IPS-18c (cell line): ENCODE data around the gene CCDC85A.
A peak's percentile ranks its signal among the peaks of the same experiment; 100 is the strongest.

Experiments used
- H3K4me3 ChIP-seq: 2 replicates; pipeline ENCODE4 v1.7.0; 2013; ENCODE audit warnings: low read depth, mild to moderate bottlenecking, low read length, moderate library complexity; ENCODE audit not compliant: insufficient read depth
- H3K9me3 ChIP-seq: one replicate; pipeline ENCODE4 v1.6.1; 2013; ENCODE audit warnings: mild to moderate bottlenecking, low read length, moderate library complexity; ENCODE audit not compliant: control insufficient read depth, insufficient read depth

The CCDC85A gene

GRCh38 chr2:56185101-56185581 is 1.4 kb downstream of the CCDC85A start:
- H3K9me3 ChIP-seq, result no peaks in the 10 kb centered on the region
- H3K4me3 ChIP-seq, result peak overlapping the region; percentile 61

- H3K9me3 ChIP-seq, result no peaks in the 10 kb centered on the region
- H3K4me3 ChIP-seq, result peak overlapping the region; percentile 61
These were observed 1.8 kb downstream of the CCDC85A start for GRCh38 chr2:56185582-56186046.

- H3K9me3 ChIP-seq, result no peaks in the 10 kb centered on the region
- no peak overlapping the region for H3K4me3 ChIP-seq
These were observed 7.8 kb downstream of the CCDC85A start for GRCh38 chr2:56191617-56192016.

GRCh38 chr2:56192664-56193305 is 9.0 kb downstream of the CCDC85A start:
- Histone ChIP-seq H3K9me3 (no peaks in the 10 kb centered on the region), H3K4me3 (no peak overlapping the region)

- Histone ChIP-seq H3K4me3 (no peak overlapping the region), H3K9me3 (no peaks in the 10 kb centered on the region)
These were observed 11.8 kb downstream of the CCDC85A start for GRCh38 chr2:56195563-56195962.

- Histone ChIP-seq H3K9me3 (no peaks in the 10 kb centered on the region), H3K4me3 (no peak overlapping the region)
These were observed 14.0 kb downstream of the CCDC85A start for GRCh38 chr2:56197816-56198215.

- Histone ChIP-seq H3K4me3 (no peak overlapping the region), H3K9me3 (no peaks in the 10 kb centered on the region)
These were observed 15.1 kb downstream of the CCDC85A start for GRCh38 chr2:56198936-56199335.

GRCh38 chr2:56199492-56199891 is 15.7 kb downstream of the CCDC85A start:
- Histone ChIP-seq H3K4me3 (no peak overlapping the region), H3K9me3 (no peaks in the 10 kb centered on the region)

GRCh38 chr2:56202381-56203121 is 18.8 kb downstream of the CCDC85A start:
- Histone ChIP-seq H3K4me3 (no peak overlapping the region), H3K9me3 (no peaks in the 10 kb centered on the region)

- Histone ChIP-seq H3K4me3 (no peak overlapping the region), H3K9me3 (no peaks in the 10 kb centered on the region)
These were observed 20.8 kb downstream of the CCDC85A start for GRCh38 chr2:56204556-56204955.

- H3K4me3 ChIP-seq, result no peak overlapping the region
- H3K9me3 ChIP-seq, result no peaks in the 10 kb centered on the region
These were observed 22.5 kb downstream of the CCDC85A start for GRCh38 chr2:56206250-56206649.

- Histone ChIP-seq H3K4me3 (no peak overlapping the region), H3K9me3 (no peaks in the 10 kb centered on the region)
These were observed 24.0 kb downstream of the CCDC85A start for GRCh38 chr2:56207760-56208159.

GRCh38 chr2:56208380-56208779 is 24.6 kb downstream of the CCDC85A start:
- Histone ChIP-seq H3K9me3 (no peaks in the 10 kb centered on the region), H3K4me3 (no peak overlapping the region)

- Histone ChIP-seq H3K4me3 (no peak overlapping the region), H3K9me3 (no peaks in the 10 kb centered on the region)
These were observed 25.9 kb downstream of the CCDC85A start for GRCh38 chr2:56209701-56210100.

- no peak overlapping the region for H3K4me3 ChIP-seq
- H3K9me3 ChIP-seq, result no peaks in the 10 kb centered on the region
These were observed 26.5 kb downstream of the CCDC85A start for GRCh38 chr2:56210291-56210690.

- Histone ChIP-seq H3K4me3 (no peak overlapping the region), H3K9me3 (no peaks in the 10 kb centered on the region)
These were observed 27.3 kb downstream of the CCDC85A start for GRCh38 chr2:56211048-56211447.

GRCh38 chr2:56215911-56216310 is 32.1 kb downstream of the CCDC85A start:
- no peak overlapping the region for H3K4me3 ChIP-seq
- no peaks in the 10 kb centered on the region for H3K9me3 ChIP-seq

- no peak overlapping the region for H3K4me3 ChIP-seq
- no peaks in the 10 kb centered on the region for H3K9me3 ChIP-seq
These were observed 33.3 kb downstream of the CCDC85A start for GRCh38 chr2:56217106-56217505.
